Measurements from ENCODE around the gene WBP4.

The WBP4 gene

GRCh38 chr13:41056826-41057711, 4.2 kb upstream of the WBP4 start:
- DNase-seq (ENCODE audit: low read depth): no peak
- TF ChIP-seq CTCF (IDR thresholded peaks at IDR 0.05; ENCODE audit: insufficient read depth, low read depth, low read length, missing control alignments): no peak
- no peak overlapping the region for H3K4me3 ChIP-seq (ENCODE audit: low read depth, low read length)

GRCh38 chr13:41058295-41059070, 2.8 kb upstream of the WBP4 start:
- peak overlapping the region; percentile 94 for H3K4me3 ChIP-seq (ENCODE audit: low read depth, low read length)
- TF ChIP-seq CTCF (IDR thresholded peaks at IDR 0.05; ENCODE audit: insufficient read depth, low read depth, low read length, missing control alignments): no peak
- DNase-seq (ENCODE audit: low read depth): no peak

GRCh38 chr13:41059456-41060081, 1.7 kb upstream of the WBP4 start:
- peak overlapping the region; percentile 94 for H3K4me3 ChIP-seq (ENCODE audit: low read depth, low read length)
- no peak for TF ChIP-seq CTCF (IDR thresholded peaks at IDR 0.05; ENCODE audit: insufficient read depth, low read depth, low read length, missing control alignments)
- peak; percentile 25 for DNase-seq (ENCODE audit: low read depth)

DNA sequence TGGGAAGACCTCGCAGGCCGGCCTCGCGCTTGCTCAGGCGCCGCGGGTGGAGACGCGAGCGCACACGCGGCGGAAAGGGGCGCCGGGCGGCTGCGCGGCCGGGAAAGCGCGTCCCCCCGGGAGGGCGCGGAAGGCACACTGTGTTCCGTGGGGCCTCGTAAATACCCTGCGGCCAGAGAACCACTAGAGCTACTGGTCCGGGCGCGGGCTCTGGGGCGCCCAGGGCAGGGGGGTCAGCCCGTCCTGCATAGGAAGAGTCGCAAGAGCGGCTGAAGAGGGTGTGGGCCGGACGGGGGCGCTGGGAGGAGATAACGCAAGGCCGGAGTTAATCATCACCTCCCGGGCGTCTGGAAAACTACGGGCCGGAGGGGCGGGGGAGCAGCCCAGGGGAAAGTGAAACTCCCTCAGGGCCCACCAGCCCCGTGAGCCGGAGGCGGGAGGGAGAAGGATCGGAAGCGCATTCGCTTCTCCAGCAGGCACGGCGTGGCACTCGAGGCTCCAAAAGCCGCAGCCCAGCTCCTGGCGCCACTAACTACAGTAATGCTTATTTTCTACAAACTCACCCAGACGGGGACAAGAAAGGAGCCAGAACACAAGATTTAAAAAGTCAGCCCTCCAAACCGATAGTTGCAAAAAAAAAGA, 1.1 kb upstream of the WBP4 start:
- peak overlapping the region; percentile 94 for H3K4me3 ChIP-seq (ENCODE audit: low read depth, low read length)
- peak; percentile 27 for TF ChIP-seq CTCF (IDR thresholded peaks at IDR 0.05; ENCODE audit: insufficient read depth, low read depth, low read length, missing control alignments)
- DNase-seq (ENCODE audit: low read depth): peak; percentile 93

GRCh38 chr13:41060724-41061074, 610 bp upstream of the WBP4 start:
- peak overlapping the region; percentile 94 for H3K4me3 ChIP-seq (ENCODE audit: low read depth, low read length)
- peak; percentile 94 for DNase-seq (ENCODE audit: low read depth)
- TF ChIP-seq CTCF (IDR thresholded peaks at IDR 0.05; ENCODE audit: insufficient read depth, low read depth, low read length, missing control alignments): peak; percentile 0
